PC-9 (cell line): ENCODE results near the gene LYPLAL1.

Experiments used
- CTCF ChIP-seq: fragments of 200-600 bp; sonication (generic); conservative IDR thresholded peaks from 2 replicates; pipeline ENCODE4 v1.6.1; 2017; ENCODE audit warnings: mixed run types, antibody characterized with exemption, mild to moderate bottlenecking, moderate library complexity
- EZH2 ChIP-seq: fragments of 200-600 bp; sonication (generic); IDR thresholded peaks from 2 replicates; pipeline ENCODE4 v1.8.0; 2017; ENCODE audit warnings: antibody characterized with exemption, low read depth

- TF ChIP-seq CTCF (no peak), EZH2 (no peak)
Measured at GRCh38 chr1:219206350-219206749, 32.7 kb downstream of the LYPLAL1 start.
